ENCODE data around the gene ABCA4. TPM values are rescaled to one million over a fixed set of nuclear protein-coding genes. Genes with fewer than 3 reads are reported as not detected.
A peak's percentile ranks its signal among the peaks of the same experiment; 100 is the strongest.

Gene ABCA4
- total RNA-seq, 2 donors from 2014 or later: under 0.01 TPM

DNA sequence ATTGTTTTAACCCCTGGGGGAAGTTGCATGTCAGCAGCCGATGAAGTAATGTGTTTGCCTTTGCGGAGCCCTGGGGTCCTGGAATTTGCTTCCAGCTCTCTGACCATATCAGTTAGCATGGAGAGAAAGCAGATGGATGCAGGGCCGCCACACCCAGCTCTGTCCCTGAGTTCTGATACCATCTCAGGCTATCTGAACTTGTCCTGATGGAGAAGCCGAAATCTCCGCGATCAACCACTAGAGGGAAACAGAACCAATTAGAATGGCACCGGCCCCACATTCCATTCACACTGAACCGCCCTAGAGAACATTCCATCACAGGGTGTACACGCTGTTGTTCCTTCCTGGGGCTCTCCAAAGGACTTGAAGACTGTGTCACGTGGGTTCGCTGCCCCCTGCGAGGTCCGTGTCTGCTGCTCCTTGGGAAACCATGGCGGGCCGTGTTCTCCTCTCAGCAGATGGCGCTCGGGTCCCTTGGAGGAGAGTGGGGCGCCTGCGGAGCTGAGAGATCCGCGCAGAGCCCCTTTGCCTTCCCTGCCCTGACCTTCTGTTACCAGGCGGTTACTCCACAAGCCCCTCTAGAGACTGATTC is 75.4 kb downstream of the ABCA4 start:
- TF ChIP-seq, protein P1, sequence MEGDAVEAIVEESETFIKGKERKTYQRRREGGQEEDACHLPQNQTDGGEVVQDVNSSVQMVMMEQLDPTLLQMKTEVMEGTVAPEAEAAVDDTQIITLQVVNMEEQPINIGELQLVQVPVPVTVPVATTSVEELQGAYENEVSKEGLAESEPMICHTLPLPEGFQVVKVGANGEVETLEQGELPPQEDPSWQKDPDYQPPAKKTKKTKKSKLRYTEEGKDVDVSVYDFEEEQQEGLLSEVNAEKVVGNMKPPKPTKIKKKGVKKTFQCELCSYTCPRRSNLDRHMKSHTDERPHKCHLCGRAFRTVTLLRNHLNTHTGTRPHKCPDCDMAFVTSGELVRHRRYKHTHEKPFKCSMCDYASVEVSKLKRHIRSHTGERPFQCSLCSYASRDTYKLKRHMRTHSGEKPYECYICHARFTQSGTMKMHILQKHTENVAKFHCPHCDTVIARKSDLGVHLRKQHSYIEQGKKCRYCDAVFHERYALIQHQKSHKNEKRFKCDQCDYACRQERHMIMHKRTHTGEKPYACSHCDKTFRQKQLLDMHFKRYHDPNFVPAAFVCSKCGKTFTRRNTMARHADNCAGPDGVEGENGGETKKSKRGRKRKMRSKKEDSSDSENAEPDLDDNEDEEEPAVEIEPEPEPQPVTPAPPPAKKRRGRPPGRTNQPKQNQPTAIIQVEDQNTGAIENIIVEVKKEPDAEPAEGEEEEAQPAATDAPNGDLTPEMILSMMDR (IDR thresholded peaks at IDR 0.05): peak; percentile 32 to 78 (median 65)
- TF ChIP-seq POLR2A (IDR thresholded peaks at IDR 0.05): no peak
- ATAC-seq (peak; percentile 83), DNase-seq (peak; percentile 68 to 82 (median 76))
- H3K4me3 ChIP-seq: no peak overlapping the region
- H3K4me1 ChIP-seq: peaks cover 15% of the 10 kb centered on the region
- H3K27me3 ChIP-seq: no peaks in the 10 kb centered on the region
- no peaks in the 10 kb centered on the region for H3K36me3 ChIP-seq (replicated peaks in 1 of 2; ENCODE audit: insufficient read depth in 1 of 2, low read depth in 2 of 2)
- H3K27ac ChIP-seq: peak overlapping the region in 3 of 4 donors; percentile 26 to 70 (median 36)
- no peaks in the 10 kb centered on the region for H3K9me3 ChIP-seq
- WGBS, 2 donors: 23 to 29% methylated on average over 19 to 22 of the region's 22 CpGs
- intact Hi-C loops (cut with DNase I): no loop called here

DNA sequence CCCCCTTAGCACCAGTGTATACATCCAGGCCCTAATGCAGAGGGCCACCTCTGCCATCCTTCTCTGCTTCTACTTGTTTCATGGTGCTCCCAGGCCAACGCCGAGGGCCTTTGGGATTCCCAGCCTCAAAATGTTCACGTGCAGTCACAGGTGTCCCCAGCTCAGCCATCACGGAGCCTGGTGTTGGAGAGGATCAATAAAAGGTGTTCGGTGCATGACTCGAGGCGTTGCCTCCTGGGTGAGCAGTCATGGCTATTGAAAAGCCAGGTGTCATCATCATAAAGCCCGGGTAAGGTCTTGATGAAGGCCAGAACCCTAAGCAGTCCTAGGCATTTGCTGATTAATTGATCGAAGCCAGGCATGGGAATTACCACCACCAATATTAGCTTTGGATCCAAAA is 76.1 kb downstream of the ABCA4 start:
- H3K4me1 ChIP-seq: peaks cover 15% of the 10 kb centered on the region
- WGBS, 2 donors: 62 to 64% methylated on average over 7 to 9 of the region's 9 CpGs
- no peaks in the 10 kb centered on the region for H3K27me3 ChIP-seq
- DNase-seq (no peak), ATAC-seq (no peak)
- H3K4me3 ChIP-seq: no peak overlapping the region
- H3K36me3 ChIP-seq (replicated peaks in 1 of 2; ENCODE audit: insufficient read depth in 1 of 2, low read depth in 2 of 2): no peaks in the 10 kb centered on the region
- intact Hi-C loops (cut with DNase I): no loop called here
- peak overlapping the region in 3 of 4 donors; percentile 68 to 76 (median 70) for H3K27ac ChIP-seq
- TF ChIP-seq, protein P1 (IDR thresholded peaks at IDR 0.05): no peak
- no peak for TF ChIP-seq POLR2A (IDR thresholded peaks at IDR 0.05)
- H3K9me3 ChIP-seq: no peaks in the 10 kb centered on the region

DNA sequence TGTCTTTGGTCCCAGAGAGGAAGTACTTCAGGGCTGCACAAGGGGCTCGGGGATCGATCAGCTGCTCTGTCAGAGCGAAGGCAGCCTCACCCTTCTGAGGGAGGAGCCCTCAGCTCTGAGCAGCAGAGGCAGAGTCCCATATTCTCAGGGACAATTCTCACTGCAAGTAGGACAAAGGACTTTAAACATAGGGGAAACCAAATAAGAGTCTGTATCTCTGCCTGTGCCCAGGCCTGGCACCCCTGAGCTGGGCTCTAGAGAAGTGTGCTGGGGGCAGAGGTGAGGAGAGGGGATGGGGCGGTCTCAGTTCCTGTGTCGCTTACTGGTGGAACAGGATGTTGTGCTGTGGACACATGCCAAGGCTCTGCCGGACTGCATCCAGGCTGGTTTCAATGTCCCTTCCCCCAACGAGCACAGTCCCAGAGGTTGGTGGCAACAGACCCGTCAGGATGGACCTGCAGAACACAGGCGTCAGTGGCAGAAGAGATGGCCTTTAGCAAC is 76.6 kb downstream of the ABCA4 start:
- ATAC-seq (peak; percentile 69), DNase-seq (peak; percentile 48 to 76 (median 71))
- H3K9me3 ChIP-seq: no peaks in the 10 kb centered on the region
- 32 to 55% methylated on average over 9 of the region's 9 CpGs for WGBS, 2 donors
- no peaks in the 10 kb centered on the region for H3K27me3 ChIP-seq
- H3K4me3 ChIP-seq: no peak overlapping the region
- peak overlapping the region in 3 of 4 donors; percentile 68 to 76 (median 70) for H3K27ac ChIP-seq
- peaks cover 15% of the 10 kb centered on the region for H3K4me1 ChIP-seq
- no peaks in the 10 kb centered on the region for H3K36me3 ChIP-seq (replicated peaks in 1 of 2; ENCODE audit: insufficient read depth in 1 of 2, low read depth in 2 of 2)
- intact Hi-C loops (cut with DNase I): no loop called here
- TF ChIP-seq, protein P1 (IDR thresholded peaks at IDR 0.05): no peak
- TF ChIP-seq POLR2A (IDR thresholded peaks at IDR 0.05): peak in 2 of 3 donors; percentile 19 to 21

DNA sequence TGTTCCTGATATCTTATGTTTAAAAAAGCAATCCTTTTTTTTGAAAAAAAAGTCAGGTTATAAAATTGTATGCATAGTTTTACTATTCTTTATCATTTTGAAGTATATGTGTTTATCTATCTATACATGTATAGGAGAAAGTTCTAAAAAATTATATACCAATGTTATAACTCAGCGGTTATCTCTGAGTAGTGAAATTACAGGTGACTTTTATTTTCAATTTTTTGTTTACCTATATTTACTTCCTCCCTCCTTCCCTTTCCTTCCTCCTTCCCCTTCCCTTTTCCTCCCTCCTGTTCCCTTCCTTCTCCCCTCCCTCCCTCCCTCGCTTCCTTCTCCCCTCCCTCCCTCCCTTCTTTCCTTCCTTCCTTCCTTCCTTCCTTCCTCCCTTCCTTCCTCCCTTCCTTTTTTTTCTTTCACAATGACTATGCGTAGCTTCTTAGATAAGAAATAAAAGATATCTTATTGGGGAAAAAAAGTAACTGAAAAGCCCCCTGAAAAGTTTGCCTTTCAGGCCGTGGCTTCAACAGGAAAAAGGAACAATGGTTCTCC is 77.1 kb downstream of the ABCA4 start:
- WGBS, 2 donors: 50 to 54% methylated on average over 4 of the region's 4 CpGs
- H3K36me3 ChIP-seq (replicated peaks in 1 of 2; ENCODE audit: insufficient read depth in 1 of 2, low read depth in 2 of 2): no peaks in the 10 kb centered on the region
- intact Hi-C loops (cut with DNase I): no loop called here

More for the DNA sequence above, 77.1 kb downstream of the ABCA4 start:
- Histone ChIP-seq H3K27me3 (no peaks in the 10 kb centered on the region), H3K4me3 (no peak overlapping the region), H3K27ac (peak overlapping the region in 3 of 4 donors; percentile 68 to 76 (median 70)), H3K4me1 (peaks cover 15% of the 10 kb centered on the region), H3K9me3 (no peaks in the 10 kb centered on the region)
- TF ChIP-seq, protein P1 (IDR thresholded peaks at IDR 0.05): no peak
- TF ChIP-seq POLR2A (IDR thresholded peaks at IDR 0.05): no peak
- ATAC-seq: no peak
- DNase-seq: no peak
